HG02763 (cell line): ENCODE data around the gene TRPT1.

Experiments
- ATAC-seq: cut with Tn5 transposase; IDR thresholded peaks from one replicate; pipeline ENCODE4 v1.9.1; 2021; ENCODE audit warnings: mild to moderate bottlenecking, moderate library complexity; ENCODE audit not compliant: unreplicated experiment

TRPT1 gene

GRCh38 chr11:64225608-64226506, at the start of gene TRPT1, which contains the start of gene NUDT22:
Gene TRPT1 (minus strand): TSS chr11:64226186. CDS start chr11:64225860, 326 bp downstream.
Gene NUDT22 (plus strand): TSS chr11:64226274. CDS start chr11:64226653, 379 bp downstream.
- ATAC-seq, result peak; percentile 39

- no peak for ATAC-seq
Measured at GRCh38 chr11:64275031-64275800, 49.2 kb upstream of the TRPT1 start.

- peak; percentile 74 for ATAC-seq
Measured at GRCh38 chr11:64269540-64270220, 43.7 kb upstream of the TRPT1 start.

GRCh38 chr11:64268893-64269539, 43.0 kb upstream of the TRPT1 start:
- peak; percentile 10 for ATAC-seq

GRCh38 chr11:64268025-64268892, 42.3 kb upstream of the TRPT1 start:
- ATAC-seq, result no peak

- ATAC-seq, result no peak
Measured at GRCh38 chr11:64267207-64267945, 41.4 kb upstream of the TRPT1 start.

GRCh38 chr11:64266339-64266738, 40.4 kb upstream of the TRPT1 start:
- no peak for ATAC-seq

- ATAC-seq, result no peak
Measured at GRCh38 chr11:64265176-64266160, 39.5 kb upstream of the TRPT1 start.

GRCh38 chr11:64264371-64264852, 38.4 kb upstream of the TRPT1 start:
- ATAC-seq, result no peak

- ATAC-seq, result no peak
Measured at GRCh38 chr11:64263947-64264317, 37.9 kb upstream of the TRPT1 start.

GRCh38 chr11:64263021-64263946, 37.3 kb upstream of the TRPT1 start:
- no peak for ATAC-seq

- ATAC-seq, result no peak
Measured at GRCh38 chr11:64262271-64263002, 36.5 kb upstream of the TRPT1 start.

GRCh38 chr11:64261556-64262080, 35.6 kb upstream of the TRPT1 start:
- ATAC-seq, result no peak

GRCh38 chr11:64260147-64260708, 34.2 kb upstream of the TRPT1 start:
- no peak for ATAC-seq

GRCh38 chr11:64259533-64260067, 33.6 kb upstream of the TRPT1 start:
- no peak for ATAC-seq
